GM19351 (cell line): ENCODE results near the gene RBMS2.

Experiments
- ATAC-seq: cut with Tn5 transposase; IDR thresholded peaks from one replicate; pipeline ENCODE4 v1.9.1; 2021; ENCODE audit warnings: mild to moderate bottlenecking, moderate library complexity; ENCODE audit not compliant: unreplicated experiment

Gene RBMS2

DNA sequence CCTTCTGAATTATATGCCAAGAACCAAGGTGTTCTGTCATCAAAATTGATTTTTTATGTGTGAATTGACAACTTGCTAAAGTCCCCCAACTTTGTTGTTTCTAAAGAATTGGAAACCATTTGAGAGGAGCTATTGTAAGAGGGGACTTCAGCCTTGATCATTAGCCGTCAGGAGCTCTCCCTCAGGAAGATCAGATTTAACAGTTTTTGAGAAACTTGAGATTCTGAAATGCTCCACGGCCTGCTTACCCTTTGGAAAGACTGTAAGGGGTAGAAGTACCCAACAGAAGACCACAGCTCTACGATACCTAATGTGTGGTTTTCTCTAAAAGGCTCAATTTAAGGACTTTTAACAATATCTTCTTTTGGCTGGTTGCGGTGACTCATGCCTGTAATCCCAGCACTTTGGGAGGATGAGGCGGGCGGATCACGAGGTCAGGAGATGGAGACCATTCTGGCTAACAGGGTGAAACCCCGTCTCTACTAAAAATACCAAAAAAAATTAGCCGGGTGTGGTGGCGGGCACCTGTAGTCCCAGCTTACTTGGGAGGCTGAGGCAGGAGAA, 57.4 kb downstream of the RBMS2 start:
- no peak for ATAC-seq

DNA sequence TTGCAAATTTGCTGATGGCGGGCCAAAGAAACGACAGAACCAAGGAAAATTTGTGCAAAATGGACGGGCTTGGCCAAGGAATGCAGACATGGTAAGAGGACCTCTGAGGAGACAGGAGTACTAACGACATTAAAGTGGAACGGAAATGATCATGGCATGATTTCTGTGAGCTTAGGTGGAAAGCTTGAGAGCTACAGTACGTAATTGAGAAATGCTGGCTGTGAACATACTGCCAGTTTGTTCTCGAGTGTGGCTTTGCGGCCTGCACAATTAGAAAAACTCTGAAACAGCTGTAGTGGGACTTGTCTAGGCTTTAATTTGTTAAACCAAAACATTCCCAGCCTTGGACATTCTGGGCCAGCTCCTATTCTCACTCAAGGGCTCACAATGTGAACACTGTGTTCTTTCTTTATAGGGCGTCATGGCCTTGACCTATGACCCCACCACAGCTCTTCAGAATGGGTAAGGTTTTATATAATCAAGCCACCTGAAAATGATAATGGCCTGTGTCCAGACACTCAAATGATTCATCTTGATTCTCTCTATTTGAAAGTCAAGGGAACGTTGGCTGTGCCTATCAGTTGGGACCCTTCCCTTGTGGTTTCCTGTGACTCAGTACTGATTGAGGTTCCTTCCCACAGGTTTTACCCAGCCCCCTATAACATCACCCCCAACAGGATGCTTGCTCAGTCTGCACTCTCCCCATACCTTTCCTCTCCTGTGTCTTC, 60.0 kb downstream of the RBMS2 start:
- no peak for ATAC-seq

DNA sequence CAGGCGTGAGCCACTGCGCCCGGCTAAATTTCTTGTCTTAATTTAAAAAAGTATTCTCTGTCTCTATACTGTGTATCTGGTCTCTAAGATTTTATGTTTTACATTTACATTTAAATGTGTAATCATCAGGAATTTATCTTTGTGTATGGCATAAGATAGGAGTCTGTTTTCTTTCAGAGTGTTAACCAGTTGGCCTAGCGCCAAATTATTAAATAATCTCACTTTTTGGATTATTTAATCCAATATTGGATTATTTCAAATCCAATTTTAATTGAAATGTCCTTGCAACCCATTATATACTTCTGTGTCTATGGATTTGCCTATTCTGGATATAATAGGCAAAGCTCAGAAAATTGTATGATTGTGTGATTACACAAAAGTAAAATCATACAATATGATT, 63.5 kb downstream of the RBMS2 start:
- ATAC-seq: no peak

DNA sequence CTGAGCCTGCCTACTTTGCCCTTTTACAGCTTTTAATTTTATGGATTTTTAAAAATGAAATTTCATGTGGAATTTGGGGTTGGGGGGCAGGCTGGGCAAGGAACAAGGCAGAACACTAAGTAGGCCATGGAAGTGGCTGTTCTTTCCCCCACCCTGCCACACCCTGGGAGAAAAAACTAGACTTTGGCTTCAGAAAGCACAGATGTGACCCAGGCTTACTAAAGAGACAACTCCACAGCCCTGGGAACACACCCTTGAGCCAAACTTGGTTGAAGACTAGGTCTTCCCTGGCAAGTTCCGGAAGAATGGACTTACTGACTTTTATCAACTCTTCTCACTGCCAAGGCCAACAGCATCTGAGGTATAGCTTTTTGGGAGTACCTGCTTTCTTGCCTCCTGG, 68.2 kb downstream of the RBMS2 start:
- ATAC-seq: no peak

DNA sequence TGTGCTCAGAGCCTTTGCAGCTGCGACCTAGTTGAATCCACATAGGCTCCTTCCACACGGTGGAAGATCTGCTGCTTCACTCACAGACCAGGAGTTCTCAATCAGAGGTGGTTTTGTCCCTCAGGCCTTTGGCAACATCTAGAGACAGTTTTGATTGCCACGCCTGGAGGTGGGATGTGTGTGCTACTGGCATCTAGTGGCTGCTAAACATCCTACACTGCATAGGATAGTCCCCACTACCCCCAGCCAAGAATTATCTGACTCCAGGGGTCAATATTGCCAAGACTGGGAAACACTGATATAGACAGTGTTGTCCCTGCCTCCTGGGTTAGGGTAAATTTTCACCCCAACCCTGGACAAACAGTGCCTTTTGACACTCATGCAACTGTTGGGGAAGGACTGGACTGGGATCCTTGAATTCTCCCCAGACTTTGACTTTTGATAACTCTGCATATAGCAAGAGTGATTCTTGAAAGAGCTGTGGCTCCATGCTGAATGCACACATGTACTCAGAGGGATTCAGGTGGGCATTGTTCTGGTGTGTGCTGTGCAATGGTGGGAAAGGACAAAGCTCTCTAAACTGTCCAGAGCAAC, 68.7 kb downstream of the RBMS2 start:
- peak; percentile 60 for ATAC-seq

DNA sequence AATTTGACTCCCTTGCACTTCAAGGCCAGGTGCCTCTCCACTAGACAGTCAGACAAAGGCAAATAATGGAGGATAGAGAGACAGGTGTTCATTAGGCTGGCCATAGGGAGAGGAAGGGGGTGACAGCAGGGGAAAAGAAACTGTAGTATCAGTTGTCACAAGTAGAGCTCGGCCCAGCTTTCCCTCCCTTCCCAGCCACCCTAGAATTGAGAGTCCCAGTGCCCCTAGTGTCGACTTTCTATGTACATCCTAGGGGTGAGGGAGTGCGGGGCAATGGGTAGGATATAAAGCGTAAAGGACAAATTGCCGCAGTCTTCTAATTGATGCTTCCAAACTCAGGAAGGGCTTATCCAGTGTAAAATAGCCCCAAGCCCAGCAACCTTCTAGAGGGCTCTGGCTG, 69.5 kb downstream of the RBMS2 start:
- ATAC-seq: no peak

DNA sequence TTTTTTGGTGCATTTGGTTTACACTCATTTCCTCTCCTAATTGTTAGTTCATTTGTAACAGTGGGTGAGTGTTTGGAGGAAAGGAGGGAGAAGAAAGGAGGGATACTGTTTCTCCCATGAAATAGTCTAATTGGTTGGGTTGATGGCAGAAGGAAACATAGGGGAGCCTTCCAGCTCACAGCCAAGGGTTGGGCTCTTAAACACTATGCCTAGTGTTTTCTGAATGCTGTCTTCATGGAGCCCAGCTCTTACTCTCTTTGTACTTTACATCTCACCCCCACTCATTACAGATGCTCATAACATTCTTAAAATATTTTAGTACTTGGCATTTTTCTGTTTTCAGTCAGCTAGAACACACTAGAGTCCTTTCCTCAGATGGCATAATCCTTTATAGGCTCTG, 70.3 kb downstream of the RBMS2 start:
- no peak for ATAC-seq

DNA sequence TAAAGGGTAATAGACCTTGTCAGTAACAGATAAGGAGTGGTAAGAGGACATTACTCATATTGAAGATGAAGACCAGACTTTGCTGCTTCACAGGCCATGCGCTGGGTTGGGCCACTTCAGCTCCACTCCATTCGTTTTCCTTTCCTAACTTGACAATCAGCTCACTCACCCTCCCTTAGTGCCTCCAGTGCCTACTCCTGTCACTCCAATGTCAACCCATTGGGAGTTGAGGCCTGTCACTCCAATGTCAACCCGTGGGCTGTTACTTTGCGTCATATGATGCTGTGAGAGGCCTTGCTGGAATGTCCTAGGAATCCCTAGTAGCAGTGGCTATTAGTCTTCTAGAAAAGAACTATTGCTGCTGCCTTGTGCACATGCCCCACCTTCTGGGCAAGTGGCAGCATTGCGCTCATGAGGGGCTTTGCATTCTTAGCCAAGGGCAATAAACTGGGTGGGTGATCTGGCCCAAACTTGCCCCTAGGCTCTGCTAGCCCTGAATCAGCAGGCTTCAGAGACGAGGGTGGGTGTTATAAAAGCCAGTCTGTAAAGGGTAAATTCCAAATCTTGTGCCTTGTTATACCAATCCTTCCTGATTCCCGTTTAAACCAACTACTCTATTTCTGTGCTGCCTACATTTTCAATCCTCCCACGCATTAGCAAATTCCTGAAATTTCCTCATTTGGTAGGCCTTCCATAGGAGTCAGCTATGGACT, 72.4 kb downstream of the RBMS2 start:
- no peak for ATAC-seq

DNA sequence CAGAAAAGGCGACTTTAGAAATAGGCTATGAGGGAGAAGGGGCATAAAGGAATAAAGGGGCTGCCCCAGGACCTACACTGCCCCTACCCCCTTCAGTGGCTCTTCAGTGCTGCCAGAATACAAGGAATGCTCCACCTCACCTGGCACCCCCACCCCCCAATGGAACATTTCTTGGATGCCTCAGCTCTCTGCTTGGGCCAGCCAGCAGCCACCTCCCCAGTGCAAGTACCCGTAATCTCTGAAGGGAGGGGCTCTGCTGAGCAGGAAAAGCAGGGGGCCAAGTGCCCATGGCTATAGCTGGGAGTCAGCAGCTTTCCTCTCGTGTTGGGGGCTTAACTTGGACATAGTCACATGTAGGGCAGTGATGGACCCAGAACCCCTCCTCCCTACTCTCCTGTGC, 75.2 kb downstream of the RBMS2 start:
- no peak for ATAC-seq

DNA sequence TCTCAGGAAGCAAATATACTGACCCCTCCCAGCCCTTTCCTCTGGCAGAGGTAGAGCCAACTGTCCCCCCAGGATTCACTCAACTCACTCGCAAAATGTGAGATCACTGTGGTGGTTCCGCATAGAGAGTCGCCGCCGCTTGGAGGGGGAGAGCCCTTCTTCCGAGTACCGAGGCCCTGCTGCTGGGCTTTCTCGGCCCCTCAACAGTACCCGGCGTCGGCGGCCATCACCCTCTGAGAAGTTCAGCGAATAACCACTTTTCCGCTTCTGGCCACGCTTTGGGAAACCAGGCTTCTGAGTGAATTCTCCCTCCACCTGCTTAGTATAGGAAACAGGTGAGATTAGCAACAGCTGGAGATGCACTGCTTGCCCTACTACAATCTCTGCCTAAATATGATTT, 77.4 kb downstream of the RBMS2 start:
- ATAC-seq: no peak

DNA sequence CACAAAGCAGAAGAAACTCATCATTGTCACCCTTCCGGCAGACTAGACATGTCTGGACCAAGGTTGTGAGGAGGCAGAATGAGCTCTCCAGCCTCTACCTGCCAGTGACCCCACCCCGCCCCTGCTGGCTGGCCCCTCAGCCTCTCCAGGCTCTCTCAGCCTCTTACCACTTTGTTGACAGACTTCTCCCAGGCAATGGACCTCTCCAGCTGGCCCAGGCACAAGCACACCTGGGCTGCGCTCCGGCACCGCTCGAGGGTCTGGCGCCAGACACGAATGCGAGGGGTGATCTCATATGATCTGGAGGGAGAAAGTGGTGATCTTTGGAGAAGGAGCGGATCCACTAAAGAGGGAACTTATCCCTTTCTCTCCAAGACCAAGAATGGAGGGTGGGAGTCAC, 78.2 kb downstream of the RBMS2 start:
- ATAC-seq: no peak

DNA sequence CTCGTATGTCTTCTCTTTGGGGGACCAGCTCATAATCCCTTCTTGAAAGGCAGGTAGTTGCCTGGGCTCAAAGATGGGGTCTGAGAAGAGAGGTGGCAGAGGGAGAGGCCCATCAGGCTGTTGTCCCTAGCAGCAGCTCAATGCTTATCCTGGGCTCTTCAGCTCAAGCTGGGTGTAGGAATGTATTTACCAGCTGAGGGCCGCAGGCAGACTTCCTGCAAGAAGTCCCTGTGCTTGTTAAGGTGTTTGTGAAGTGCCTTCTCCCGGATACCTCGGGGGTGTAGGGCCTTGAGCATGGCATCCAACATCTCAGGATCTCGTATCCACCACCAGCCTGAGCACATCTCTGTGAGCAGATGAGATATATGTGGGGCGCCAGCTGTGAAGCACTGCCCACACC, 79.1 kb downstream of the RBMS2 start:
- no peak for ATAC-seq

DNA sequence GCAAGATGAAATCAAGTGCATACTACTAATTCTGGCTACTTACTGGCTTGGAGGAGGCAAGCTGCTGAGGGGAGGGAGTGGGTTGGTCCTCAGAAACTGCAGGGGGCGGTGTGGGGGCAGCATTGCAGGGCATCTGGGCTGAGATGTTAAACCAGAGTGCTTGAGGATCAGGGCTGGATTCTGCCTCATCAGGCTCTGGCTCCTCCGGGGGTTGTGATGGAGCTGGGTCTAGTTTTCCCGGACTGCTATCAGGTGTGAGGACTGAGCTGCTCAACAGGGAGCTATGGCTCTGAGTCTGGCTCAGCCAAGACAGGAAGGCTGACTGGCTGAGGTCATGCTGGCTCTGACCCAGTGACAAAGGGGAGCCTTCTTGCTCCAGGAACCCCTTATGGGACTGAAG, 79.9 kb downstream of the RBMS2 start:
- no peak for ATAC-seq

DNA sequence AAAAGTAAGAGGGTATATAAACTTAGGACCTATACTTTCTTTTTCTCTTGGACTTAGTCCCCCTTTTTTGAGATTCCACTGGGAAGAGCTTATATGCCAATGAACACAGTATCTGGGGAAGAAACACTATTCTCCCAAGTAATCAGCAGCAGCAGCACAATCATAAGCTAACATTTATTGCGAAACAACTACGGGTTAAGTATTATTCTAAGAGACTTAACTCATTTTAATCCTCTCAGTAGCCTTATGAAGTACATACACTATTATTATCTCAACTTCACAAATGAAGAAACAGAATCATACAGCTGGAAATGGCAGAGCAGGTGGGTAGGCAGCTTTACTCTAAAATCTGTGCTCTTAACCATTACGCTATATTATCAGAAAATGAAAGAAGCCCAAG, 80.6 kb downstream of the RBMS2 start:
- ATAC-seq: no peak

DNA sequence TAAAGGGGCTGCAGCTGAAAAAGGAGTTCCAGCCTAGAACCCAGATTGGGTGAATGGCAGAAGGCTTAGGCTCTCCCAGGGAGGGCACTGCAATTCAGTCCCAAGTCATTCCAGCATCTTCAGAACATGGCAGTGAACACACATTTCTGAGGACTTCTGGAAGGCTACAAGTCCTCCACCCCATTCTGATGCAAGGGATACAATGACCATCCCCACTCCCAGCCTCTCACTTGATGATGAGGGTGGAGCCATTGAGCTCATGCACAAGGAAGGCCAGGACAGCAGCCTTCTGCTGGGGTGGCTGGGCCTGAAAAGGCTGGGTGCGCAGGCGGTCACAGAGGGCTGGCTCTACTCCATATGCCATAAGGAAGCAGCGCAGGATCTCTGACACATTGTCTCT, 82.7 kb downstream of the RBMS2 start:
- no peak for ATAC-seq

DNA sequence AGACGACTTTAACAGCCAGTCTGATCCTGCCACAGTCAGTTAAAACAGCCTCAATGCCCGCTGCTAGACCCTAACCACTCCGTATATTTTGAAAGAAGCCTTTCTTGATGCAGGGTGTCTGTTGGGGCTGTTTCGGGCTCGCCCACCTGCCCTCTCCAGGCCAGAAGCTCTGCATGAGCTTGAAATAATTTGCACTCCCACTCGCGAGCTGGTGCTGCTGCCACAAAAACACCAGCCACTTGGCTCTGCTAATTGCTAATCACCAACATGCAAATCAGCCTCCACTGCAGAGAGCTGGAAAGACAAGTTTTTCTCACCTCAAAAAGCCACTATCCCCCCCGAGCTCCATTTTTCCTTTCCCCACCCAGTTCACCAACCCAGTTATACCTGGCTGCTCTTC, 93.0 kb downstream of the RBMS2 start:
- ATAC-seq: no peak

DNA sequence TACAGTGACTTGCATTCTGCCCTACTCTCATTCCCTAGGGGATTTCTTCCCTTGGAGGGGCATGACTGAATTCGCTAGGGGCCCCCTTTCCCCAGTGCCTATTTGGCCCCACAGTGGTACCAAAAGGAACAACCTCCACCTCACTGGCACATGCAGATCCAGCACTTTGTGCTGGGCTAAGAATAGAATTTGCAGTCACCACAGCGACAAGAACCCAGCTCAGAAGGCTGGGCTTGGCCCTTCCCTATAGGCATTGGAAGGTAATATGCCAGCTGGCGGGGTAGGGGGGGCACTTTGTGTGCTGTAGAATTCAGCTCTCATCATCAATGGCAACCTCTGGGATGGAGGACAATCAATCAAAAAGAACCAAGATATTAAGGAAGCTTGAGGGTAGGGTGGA, 94.6 kb downstream of the RBMS2 start:
- ATAC-seq: no peak

DNA sequence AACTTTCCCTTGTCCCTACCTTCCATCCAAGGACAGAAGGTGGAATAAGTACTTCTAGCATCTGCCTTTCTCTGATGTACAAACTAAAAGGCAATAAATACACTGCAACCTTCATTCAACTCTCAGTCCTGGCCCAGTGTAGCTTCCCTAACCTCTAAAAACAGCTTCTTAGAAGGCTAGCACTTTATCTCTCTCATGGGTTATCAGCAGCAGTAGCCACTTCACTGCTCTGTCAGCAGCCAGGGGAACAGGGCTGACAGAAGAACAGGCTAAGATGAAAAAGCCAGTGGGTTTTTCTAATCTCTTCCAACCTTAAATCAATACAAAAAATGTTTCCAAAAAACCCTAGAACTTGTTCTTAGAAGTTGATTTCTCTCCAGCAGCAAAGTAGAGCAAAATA, 95.3 kb downstream of the RBMS2 start:
- no peak for ATAC-seq

DNA sequence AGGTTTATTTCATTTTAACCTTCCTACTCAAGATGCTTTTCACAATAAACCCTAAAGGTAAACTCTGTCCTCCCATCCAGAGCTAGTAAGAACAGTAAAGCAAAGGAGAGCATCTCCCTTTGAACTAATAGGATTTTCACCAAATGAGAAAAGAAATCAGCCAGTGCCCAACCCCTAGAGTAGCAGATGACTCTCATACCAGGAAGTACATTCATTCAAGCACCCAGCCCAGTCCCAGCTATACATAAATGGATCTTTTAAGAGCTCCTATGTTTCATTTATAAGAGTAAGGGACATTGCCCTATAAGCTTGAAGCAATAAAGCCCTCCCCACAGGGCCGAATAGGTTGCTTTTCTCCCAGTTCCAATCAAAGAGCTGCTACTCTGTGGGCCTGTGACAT, 100.9 kb downstream of the RBMS2 start:
- ATAC-seq: no peak

DNA sequence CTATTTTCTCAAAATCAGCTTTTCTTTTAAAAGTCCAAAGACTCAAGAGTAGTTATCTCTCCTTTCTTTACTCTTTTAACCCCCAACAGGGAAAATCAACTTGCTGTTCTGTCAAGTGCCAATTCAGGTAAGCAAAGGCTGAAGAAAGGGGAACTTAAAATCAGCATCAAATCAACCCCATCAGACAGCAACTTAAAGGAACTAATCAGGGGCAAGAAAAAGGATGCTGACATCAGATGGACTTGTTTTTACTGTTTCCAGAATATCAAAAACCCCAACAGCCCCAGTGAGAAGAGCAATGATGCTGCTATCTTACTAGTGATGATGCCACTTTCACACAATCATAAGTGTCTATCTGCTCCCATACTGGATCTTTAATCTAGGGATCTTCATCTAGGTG, 105.1 kb downstream of the RBMS2 start:
- no peak for ATAC-seq

DNA sequence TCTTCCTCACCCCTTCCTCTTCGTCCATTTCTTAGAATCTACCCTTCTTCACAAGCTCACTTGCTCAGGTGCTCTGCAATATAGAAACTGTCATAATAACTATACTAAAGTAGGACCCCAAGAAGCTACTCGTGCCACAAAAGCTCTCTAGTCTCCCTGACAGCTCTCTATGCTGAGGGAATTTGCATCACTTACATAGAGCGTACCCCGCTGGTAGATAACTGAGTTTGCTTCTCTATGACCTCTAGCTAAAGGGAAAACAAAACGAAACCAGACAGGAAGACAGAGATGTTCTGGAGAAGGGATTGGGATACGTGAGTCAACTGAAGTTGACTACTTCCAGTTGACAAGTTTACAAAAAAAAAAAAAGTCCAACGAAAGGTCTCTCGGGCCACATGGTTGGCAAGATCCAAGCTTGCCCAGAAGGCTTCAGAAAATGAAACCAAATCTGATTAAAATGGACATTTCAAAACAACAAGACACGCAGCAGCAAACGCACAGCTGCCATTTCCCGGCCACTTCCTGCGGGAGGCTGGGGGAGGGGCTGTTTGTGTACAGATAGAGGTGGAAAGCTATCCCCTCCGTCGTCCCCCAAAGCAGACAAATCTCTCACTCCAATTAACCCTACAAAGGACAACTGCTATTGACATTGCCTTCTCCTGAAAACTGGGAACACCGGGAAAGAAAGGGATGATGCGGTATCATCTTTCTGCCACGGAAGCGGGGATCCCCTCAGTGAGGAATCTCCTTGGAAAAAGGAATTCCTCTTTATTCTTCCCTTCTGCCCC, 107.2 kb downstream of the RBMS2 start:
- no peak for ATAC-seq
